Stimulated activated CD4-positive, alpha-beta T cell treated with anti-CD3 and anti-CD28 coated beads, TNF-alpha, amount 100 ng/mL, for 1 hour (primary cell): ENCODE measurements around the gene CCDC80.
"Not testable (repeated sequence)": the region's sequence is repeated elsewhere in the genome, so short reads cannot be mapped to it uniquely, and the experiment has no call there.

ENCODE experiments used
- DNase-seq, 3 donors: peaks; one replicate each; pipeline ENCODE4 v3.0.0-alpha.2; 2020; ENCODE audit warnings: low read depth in 3 of 3, low spot score in 1 of 3

Gene CCDC80

GRCh38 chr3:112640930-112641801 lies at the start of gene CCDC80:
Gene CCDC80 (minus strand): TSS chr3:112641143. CDS start chr3:112639905, 1,238 bp downstream.
- no peak for DNase-seq

- DNase-seq = no peak
Observed at GRCh38 chr3:112689989-112690388, 49.0 kb upstream of the CCDC80 start.

- DNase-seq = no peak
Observed at GRCh38 chr3:112689385-112689784, 48.4 kb upstream of the CCDC80 start.

GRCh38 chr3:112688819-112689218 lies 47.9 kb upstream of the CCDC80 start:
- DNase-seq = no peak

GRCh38 chr3:112688085-112688769 lies 47.3 kb upstream of the CCDC80 start:
- DNase-seq = no peak

- DNase-seq = no peak
Observed at GRCh38 chr3:112687616-112688015, 46.7 kb upstream of the CCDC80 start.

- no peak for DNase-seq
Observed at GRCh38 chr3:112687211-112687610, 46.3 kb upstream of the CCDC80 start.

- DNase-seq = no peak
Observed at GRCh38 chr3:112685956-112686799, 45.2 kb upstream of the CCDC80 start.

- no peak for DNase-seq
Observed at GRCh38 chr3:112685420-112685819, 44.5 kb upstream of the CCDC80 start.

- DNase-seq = no peak
Observed at GRCh38 chr3:112682361-112682760, 41.4 kb upstream of the CCDC80 start.

GRCh38 chr3:112681822-112682325 lies 40.9 kb upstream of the CCDC80 start:
- no peak for DNase-seq

GRCh38 chr3:112676659-112677234 lies 35.8 kb upstream of the CCDC80 start:
- peak; percentile 57 to 60 (median 60) for DNase-seq

GRCh38 chr3:112675943-112676535 lies 35.1 kb upstream of the CCDC80 start:
- DNase-seq = no peak

GRCh38 chr3:112675349-112675748 lies 34.4 kb upstream of the CCDC80 start:
- DNase-seq = no peak

GRCh38 chr3:112672716-112673541 lies 32.0 kb upstream of the CCDC80 start:
- no peak for DNase-seq

- DNase-seq = no peak
Observed at GRCh38 chr3:112671930-112672715, 31.2 kb upstream of the CCDC80 start.

- DNase-seq = no peak
Observed at GRCh38 chr3:112670824-112671223, 29.9 kb upstream of the CCDC80 start.

- DNase-seq = no peak
Observed at GRCh38 chr3:112667599-112667998, 26.7 kb upstream of the CCDC80 start.

- not testable (repeated sequence) for DNase-seq
Observed at GRCh38 chr3:112665009-112665408, 24.1 kb upstream of the CCDC80 start.
